ENCODE results near the gene HS3ST6. TPM values are rescaled to one million over a fixed set of nuclear protein-coding genes. Genes with fewer than 3 reads are reported as not detected.

Gene HS3ST6
- total and polyA plus RNA-seq, 2 of the 13 experiments (the other 11 are each of a cell fraction or from before 2014, with no cell fraction given), result not detected

GRCh38 chr16:1940273-1941161 is 22.3 kb upstream of the HS3ST6 start (continued):
- TF ChIP-seq ZFP36L1 (CRISPR knock-in tag; IDR thresholded peaks at IDR 0.05) (no peak), ONECUT2 (CRISPR knock-in tag; IDR thresholded peaks at IDR 0.05) (no peak), TCF7 (IDR thresholded peaks at IDR 0.05; ENCODE audit: low read depth) (no peak), ZNF703 (CRISPR knock-in tag; IDR thresholded peaks at IDR 0.05; ENCODE audit: borderline replicate concordance) (no peak), ZNF773 (CRISPR knock-in tag; IDR thresholded peaks at IDR 0.05; ENCODE audit: borderline replicate concordance) (no peak), ZNF749 (CRISPR knock-in tag; IDR thresholded peaks at IDR 0.05; ENCODE audit: borderline replicate concordance) (no peak), ZNF792 (CRISPR knock-in tag; IDR thresholded peaks at IDR 0.05) (peak; percentile 37; the same call in 1 of the 2 replicates), HMG20A (CRISPR knock-in tag; IDR thresholded peaks at IDR 0.05; ENCODE audit: borderline replicate concordance) (no peak), FOXJ3 (CRISPR knock-in tag; IDR thresholded peaks at IDR 0.05; ENCODE audit: borderline replicate concordance) (peak; percentile 77; the same call in 1 of the 2 replicates), HOXA9 (CRISPR knock-in tag; IDR thresholded peaks at IDR 0.05; ENCODE audit: borderline replicate concordance) (no peak), REPIN1 (CRISPR knock-in tag; IDR thresholded peaks at IDR 0.05; ENCODE audit: borderline replicate concordance, low read depth) (peak; percentile 63; the same call in 1 of the 2 replicates), NBN (conservative IDR thresholded peaks at IDR 0.05) (no peak), ZNF83 (CRISPR knock-in tag; IDR thresholded peaks at IDR 0.05; ENCODE audit: borderline replicate concordance) (no peak), MBD4 (IDR thresholded peaks at IDR 0.05; ENCODE audit: borderline replicate concordance, low read length) (no peak), ZBTB8A (CRISPR knock-in tag; IDR thresholded peaks at IDR 0.05; ENCODE audit: borderline replicate concordance, low read depth) (no peak), NR2F2 (IDR thresholded peaks at IDR 0.05; ENCODE audit: borderline replicate concordance, low read depth) (peak; percentile 68; the same call in 1 of the 2 replicates), NR0B2 (CRISPR knock-in tag; IDR thresholded peaks at IDR 0.05) (peak; percentile 93), NCOA1 (CRISPR knock-in tag; IDR thresholded peaks at IDR 0.05) (peak; percentile 74; the same call in 1 of the 2 replicates), KDM1A (CRISPR knock-in tag; IDR thresholded peaks at IDR 0.05) (no peak), KLF6 (CRISPR knock-in tag; IDR thresholded peaks at IDR 0.05) (no peak), EED (CRISPR knock-in tag; IDR thresholded peaks at IDR 0.05) (no peak), THAP9 (CRISPR knock-in tag; IDR thresholded peaks at IDR 0.05; ENCODE audit: borderline replicate concordance) (0 out of 2 replicates have a peak, but pooled peaks have one; percentile 9), ZNF280B (CRISPR knock-in tag; IDR thresholded peaks at IDR 0.05; ENCODE audit: borderline replicate concordance) (no peak), ZNF737 (CRISPR knock-in tag; IDR thresholded peaks at IDR 0.05; ENCODE audit: borderline replicate concordance) (no peak), ZNF549 (CRISPR knock-in tag; IDR thresholded peaks at IDR 0.05) (no peak)
